Measurements from ENCODE around the gene CATSPERZ.

CATSPERZ gene

DNA sequence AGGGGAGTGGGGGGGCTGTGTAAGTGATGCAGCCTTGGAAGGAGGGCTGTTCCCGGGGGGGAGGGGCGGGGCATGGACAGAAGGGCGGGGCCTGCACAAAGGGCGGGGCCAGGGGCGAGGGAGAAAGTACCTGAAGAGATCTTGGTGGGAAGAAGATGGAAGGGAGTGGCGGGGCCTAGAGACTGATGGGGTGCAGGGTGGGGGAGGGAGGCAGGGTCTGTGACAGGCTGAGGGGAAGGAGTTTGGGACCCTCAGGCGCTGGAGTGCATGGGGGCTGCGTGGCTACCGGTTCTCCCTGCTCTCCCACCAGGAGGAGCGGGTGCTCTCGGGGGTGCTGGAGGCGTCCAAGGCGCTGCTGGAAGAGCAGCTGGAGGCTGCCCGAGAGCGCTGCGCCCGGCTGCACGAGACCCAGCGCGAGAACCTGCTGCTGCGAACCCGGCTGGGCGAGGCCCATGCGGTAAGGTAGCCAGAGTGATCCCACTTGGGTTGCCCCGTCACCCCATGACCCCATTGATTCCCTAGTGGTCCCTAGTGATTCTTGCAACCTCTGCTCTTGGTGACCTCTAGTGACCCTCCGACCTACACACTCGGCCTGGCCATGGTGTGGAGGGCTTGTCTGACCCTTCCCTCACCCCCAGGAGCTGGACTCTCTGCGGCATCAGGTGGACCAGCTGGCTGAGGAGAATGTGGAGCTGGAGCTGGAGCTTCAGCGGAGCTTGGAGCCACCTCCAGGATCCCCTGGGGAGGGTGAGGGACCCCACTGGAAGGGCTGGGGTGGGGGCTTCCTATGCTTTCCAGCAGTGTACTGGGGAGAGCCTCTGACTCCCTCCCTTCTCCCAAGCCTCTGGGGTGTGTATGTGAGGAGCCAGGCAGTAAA is 42.9 kb downstream of the CATSPERZ start:
- no peak for DNase-seq (ENCODE audit: low read depth)

DNA sequence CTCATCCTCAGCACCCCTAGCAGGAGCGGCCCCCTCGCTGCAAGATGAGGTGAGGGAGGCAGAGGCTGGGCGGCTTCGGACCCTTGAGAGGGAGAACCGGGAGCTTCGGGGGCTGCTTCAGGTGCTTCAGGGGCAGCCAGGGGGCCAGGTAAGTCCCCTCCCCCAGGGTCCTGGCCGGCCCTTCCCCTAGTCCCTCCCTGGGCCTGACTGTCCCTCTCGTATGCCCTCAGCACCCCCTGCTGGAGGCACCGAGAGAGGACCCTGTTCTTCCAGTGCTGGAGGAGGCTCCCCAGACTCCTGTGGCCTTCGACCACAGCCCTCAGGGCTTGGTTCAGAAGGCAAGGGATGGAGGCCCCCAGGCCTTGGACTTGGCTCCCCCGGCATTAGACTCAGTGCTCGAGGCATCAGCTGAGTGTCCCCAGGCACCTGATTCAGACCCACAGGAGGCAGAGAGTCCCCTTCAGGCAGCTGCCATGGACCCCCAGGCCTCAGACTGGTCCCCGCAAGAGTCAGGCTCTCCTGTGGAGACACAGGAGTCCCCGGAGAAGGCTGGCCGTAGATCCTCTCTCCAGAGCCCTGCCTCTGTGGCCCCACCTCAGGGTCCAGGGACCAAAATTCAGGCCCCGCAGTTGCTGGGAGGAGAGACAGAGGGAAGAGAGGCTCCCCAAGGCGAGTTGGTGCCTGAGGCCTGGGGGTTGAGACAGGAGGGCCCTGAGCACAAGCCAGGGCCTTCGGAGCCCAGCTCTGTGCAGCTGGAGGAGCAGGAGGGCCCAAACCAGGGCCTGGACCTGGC is 43.8 kb downstream of the CATSPERZ start:
- DNase-seq (ENCODE audit: low read depth), result no peak

DNA sequence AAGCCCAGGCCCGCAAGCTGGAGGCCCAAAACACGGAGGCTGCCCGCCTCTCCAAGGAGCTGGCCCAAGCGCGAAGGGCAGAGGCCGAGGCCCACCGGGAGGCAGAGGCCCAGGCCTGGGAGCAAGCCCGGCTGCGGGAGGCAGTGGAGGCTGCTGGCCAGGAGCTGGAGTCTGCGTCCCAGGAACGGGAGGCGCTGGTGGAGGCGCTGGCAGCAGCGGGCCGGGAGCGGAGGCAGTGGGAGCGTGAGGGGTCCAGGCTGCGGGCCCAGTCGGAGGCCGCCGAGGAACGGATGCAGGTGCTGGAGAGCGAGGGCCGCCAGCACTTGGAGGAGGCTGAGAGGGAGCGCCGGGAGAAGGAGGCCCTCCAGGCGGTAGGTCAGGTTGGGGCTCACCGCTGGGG is 44.6 kb downstream of the CATSPERZ start:
- DNase-seq (ENCODE audit: low read depth), result no peak

DNA sequence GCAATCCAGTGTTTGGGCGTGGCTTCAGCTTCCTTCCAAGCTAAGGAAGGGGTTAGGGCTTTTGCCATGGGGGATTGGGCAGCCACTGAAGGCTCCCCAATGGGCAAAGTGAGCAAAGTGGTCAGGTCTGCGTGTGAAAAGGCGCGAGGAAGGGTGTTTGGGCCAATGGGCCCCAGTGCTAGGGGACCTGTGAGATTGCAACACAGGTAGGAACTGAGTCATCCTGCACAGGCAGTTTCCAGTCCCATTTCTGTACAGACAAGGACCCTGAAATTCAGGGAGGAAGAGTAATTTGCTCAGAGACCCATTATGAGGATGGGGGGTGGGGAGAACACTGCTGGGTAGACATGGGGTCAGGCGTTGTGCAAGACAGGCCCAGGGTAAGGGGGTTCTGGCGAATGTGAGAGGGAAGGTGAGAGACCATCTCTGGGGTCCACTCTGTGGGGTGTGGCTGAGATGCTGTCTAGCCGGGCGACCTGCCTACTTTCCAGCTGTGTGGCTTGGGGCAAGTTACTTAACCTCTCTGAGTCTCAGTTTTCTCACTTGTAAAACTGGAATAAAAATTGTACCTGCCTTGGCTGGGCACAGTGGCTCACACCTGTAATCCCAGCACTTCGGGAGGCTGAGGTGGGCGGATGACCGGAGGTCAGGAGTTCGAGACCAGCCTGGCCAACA is 47.2 kb downstream of the CATSPERZ start:
- DNase-seq (ENCODE audit: low read depth), result no peak

DNA sequence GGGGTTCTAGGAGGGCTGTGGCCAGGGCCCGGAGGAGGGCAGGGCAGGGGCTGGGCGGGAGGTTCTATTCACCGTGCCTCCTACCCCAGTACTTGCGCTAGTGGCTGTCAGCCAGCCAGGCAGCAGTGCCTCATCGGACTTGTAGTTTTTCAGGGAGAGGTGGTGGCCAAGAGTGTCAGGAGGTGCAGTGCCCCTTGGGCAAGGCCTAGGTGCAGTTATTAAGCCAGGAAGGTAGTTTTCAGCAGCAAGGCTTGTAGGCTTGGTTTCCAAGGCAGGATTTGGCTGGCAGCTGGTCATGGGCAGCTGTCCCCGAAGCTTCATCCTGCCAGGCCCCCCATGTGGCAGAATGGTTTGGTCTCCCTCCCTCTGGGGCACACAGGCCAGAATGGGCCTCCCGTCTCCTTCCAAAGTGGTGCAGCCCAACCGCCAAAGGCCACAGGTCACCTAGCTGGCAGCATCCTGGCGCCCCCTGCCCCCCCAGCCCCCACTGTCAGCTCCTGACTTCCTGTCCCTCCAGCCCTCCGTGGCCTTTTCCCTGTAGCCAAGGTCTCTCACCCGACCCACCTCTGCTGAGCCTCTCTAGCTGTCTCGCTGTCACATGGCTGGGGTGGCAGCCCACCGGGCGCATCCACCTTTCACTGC is 48.3 kb downstream of the CATSPERZ start:
- DNase-seq (ENCODE audit: low read depth), result no peak

DNA sequence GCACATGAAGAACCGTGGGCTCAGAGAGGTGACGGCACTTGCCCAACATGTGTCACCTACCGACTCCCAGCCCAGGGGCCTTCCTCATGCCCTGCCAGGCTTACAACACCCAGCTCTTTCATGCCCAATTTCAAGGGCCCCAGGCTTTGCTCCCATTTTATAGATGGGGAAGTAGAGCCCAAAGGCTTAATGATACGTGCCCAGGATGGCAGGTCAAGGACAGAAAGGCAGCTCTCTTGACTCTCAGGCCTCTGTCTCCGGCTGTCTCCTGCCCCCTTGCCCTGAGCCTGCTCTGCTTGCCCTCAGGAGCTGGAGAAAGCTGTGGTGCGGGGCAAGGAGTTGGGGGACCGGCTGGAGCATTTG is 48.8 kb downstream of the CATSPERZ start:
- DNase-seq (ENCODE audit: low read depth), result no peak

DNA sequence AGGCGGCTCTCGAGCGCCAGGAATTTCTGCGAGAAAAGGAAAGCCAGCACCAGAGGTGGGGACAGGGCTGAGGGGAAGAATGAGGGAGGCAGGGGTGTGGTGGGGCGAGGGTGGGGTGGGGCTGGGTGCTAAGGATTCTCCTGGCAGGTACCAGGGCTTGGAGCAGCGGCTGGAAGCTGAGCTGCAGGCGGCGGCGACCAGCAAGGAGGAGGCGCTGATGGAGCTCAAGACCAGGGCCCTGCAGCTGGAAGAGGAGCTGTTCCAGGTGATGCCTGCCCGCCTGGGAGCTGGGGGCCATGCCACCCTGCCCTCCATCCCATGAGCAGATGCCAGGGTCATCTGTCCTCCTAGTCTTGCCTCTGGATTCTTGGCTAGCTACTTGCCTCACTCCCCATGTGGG is 49.2 kb downstream of the CATSPERZ start:
- DNase-seq (ENCODE audit: low read depth), result no peak

DNA sequence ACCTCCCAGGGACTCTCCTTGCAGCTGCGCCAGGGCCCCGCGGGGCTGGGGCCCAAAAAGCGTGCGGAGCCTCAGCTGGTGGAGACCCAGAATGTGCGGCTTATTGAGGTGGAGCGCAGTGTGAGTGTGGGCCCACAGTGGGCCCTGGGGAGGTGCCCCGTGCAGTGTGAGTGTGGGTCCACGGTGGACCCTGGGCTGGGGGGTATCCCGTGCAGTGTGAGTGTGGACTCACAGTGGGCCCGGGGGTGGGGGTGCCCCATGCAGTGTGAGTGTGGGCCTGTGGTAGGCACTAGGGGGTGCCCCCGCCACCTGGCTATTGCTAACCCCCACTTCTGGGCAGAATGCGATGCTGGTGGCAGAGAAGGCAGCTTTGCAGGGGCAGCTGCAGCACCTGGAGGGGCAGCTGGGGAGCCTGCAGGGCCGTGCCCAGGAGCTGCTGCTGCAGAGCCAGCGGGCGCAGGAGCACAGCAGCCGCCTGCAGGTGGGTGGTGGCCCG is 51.0 kb downstream of the CATSPERZ start:
- DNase-seq (ENCODE audit: low read depth), result no peak

DNA sequence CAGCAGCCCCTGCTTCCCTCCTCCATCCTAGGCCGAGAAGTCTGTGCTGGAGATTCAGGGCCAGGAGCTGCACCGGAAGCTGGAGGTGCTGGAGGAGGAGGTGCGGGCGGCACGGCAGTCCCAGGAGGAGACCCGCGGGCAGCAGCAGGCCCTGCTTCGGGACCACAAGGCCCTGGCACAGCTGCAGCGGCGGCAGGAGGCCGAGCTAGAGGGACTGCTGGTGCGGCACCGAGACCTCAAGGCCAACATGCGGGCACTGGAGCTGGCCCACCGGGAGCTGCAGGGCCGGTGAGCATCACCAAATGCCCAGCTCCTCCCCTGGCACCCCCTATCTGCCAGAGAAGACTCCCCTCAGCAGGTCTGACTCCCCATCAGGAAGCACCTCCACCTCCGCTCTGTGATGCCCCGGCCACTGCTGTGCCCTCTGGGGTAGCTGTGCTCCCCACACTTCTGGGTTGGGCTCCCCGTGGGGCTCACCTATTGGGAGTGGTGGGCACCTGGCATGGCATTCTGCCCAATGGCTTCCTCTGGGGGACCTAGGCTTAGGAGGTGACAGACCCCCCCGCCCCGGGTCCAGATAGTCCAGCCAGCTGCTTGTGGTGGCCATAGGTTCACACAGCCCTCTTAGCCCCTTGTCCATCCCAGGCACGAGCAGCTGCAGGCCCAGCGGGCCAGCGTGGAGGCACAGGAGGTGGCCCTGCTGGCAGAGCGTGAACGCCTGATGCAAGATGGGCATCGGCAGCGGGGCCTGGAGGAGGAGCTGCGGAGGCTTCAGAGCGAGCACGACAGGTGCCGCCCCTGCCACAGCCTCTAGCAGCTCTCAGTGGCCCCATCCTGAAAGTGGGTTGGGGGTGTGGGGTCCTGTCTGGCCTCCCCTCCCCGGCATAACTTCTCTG is 52.2 kb downstream of the CATSPERZ start:
- no peak for DNase-seq (ENCODE audit: low read depth)

- no peak for DNase-seq (ENCODE audit: low read depth)
Measured at GRCh38 chr11:64352995-64353714, 53.0 kb downstream of the CATSPERZ start.

DNA sequence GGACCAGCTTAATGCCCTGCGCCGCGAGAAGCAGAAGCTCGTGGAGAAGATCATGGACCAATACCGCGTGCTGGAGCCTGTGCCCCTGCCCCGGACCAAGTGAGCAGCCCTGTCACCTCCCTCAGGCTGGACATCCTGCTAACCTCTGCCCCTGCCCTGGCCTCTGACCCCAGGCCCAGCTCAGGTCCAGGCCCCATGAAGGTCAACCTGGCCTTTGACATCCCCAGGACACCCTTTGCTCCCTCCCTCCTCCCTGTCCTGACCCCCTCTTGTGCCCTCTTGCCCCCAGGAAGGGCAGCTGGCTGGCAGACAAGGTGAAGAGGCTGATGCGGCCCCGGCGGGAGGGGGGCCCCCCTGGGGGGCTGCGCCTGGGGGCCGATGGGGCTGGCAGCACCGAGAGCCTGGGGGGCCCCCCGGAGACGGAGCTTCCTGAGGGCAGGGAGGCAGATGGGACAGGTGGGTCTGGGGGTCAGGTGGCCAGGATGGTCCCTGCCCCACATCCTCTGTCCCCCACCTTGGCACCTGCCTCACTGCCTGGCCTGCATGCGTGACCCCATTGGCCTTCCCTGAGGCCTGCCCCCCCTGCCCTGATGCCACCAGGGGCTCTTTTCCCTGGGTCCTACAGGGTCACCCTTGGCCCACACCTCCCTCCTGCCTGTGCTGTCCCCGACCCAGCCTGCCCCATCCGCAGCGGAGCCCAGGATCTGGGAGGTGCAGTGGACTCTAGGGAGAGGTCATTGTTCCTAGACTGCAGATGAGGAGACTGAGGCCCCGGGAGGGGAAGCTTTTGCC is 53.8 kb downstream of the CATSPERZ start:
- no peak for DNase-seq (ENCODE audit: low read depth)

Data from T follicular helper cell (primary cell).